ENCODE measurements around the gene CDC20.

CDC20 gene

GRCh38 chr1:43372172-43372571 lies 13.4 kb downstream of the CDC20 start:
- TF ChIP-seq, protein P1, sequence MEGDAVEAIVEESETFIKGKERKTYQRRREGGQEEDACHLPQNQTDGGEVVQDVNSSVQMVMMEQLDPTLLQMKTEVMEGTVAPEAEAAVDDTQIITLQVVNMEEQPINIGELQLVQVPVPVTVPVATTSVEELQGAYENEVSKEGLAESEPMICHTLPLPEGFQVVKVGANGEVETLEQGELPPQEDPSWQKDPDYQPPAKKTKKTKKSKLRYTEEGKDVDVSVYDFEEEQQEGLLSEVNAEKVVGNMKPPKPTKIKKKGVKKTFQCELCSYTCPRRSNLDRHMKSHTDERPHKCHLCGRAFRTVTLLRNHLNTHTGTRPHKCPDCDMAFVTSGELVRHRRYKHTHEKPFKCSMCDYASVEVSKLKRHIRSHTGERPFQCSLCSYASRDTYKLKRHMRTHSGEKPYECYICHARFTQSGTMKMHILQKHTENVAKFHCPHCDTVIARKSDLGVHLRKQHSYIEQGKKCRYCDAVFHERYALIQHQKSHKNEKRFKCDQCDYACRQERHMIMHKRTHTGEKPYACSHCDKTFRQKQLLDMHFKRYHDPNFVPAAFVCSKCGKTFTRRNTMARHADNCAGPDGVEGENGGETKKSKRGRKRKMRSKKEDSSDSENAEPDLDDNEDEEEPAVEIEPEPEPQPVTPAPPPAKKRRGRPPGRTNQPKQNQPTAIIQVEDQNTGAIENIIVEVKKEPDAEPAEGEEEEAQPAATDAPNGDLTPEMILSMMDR (IDR thresholded peaks at IDR 0.05; ENCODE audit: insufficient read depth, missing control alignments) = no peak
- no peak for FAIRE-seq
- no peak for DNase-seq (ENCODE audit: insufficient read length, low spot score)

GRCh38 chr1:43373066-43373940 lies 14.5 kb downstream of the CDC20 start:
- no peak for DNase-seq (ENCODE audit: insufficient read length, low spot score)
- no peak for FAIRE-seq
- TF ChIP-seq, protein P1 (IDR thresholded peaks at IDR 0.05; ENCODE audit: insufficient read depth, missing control alignments) = no peak

GRCh38 chr1:43376723-43377235 lies 18.0 kb downstream of the CDC20 start:
- TF ChIP-seq, protein P1 (IDR thresholded peaks at IDR 0.05; ENCODE audit: insufficient read depth, missing control alignments) = no peak
- DNase-seq (ENCODE audit: insufficient read length, low spot score) (no peak), FAIRE-seq (no peak)

DNA sequence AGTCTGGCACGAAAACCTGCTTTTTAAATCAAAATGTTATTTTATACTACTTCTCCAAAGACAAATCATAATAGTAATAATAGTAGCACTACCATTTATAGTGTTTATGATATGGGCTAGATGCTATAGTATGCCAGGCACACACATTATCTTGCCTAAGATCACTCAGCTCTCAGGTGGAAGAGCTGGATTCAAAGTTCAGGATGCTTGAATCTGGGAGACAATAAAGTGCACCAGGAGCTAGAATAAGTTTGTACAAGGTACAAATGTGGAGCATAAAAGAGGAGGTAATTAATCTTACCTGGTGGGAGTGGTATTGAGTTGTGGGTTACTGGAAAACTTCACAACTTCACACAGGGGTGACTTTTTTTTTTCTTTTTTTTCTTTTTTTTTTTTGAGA lies 19.1 kb downstream of the CDC20 start:
- TF ChIP-seq, protein P1 (IDR thresholded peaks at IDR 0.05; ENCODE audit: insufficient read depth, missing control alignments) = no peak
- DNase-seq (ENCODE audit: insufficient read length, low spot score) (no peak), FAIRE-seq (no peak)

- FAIRE-seq (no peak), DNase-seq (ENCODE audit: insufficient read length, low spot score) (no peak)
- TF ChIP-seq, protein P1 (IDR thresholded peaks at IDR 0.05; ENCODE audit: insufficient read depth, missing control alignments) = no peak
These were observed 20.7 kb downstream of the CDC20 start for GRCh38 chr1:43379476-43379875.

- DNase-seq (ENCODE audit: insufficient read length, low spot score) = no peak
- TF ChIP-seq, protein P1 (IDR thresholded peaks at IDR 0.05; ENCODE audit: insufficient read depth, missing control alignments) = no peak
- FAIRE-seq = no peak
These were observed 22.8 kb downstream of the CDC20 start for GRCh38 chr1:43381612-43382011.

All from D721Med (cell line).